Central memory CD4-positive, alpha-beta T cell (primary cell): ENCODE results near the gene HOXB7.

Experiments
- DNase-seq: peaks from one replicate; pipeline ENCODE4 v3.0.0; 2022

Gene HOXB7

GRCh38 chr17:48578616-48579470, 32.0 kb downstream of the HOXB7 start:
- DNase-seq, result no peak

GRCh38 chr17:48577946-48578615, 32.7 kb downstream of the HOXB7 start, which contains the start of gene HOXB4:
Gene HOXB4 (minus strand): TSS chr17:48578350. CDS start chr17:48578319, 31 bp downstream.
- peak; percentile 70 for DNase-seq

GRCh38 chr17:48577330-48577945, 33.4 kb downstream of the HOXB7 start:
- no peak for DNase-seq

GRCh38 chr17:48576479-48577309, 34.1 kb downstream of the HOXB7 start:
- DNase-seq, result no peak

- DNase-seq, result no peak
These were observed 34.9 kb downstream of the HOXB7 start for GRCh38 chr17:48575673-48576478.

GRCh38 chr17:48575066-48575582, 35.7 kb downstream of the HOXB7 start:
- no peak for DNase-seq

- DNase-seq, result no peak
These were observed 36.2 kb downstream of the HOXB7 start for GRCh38 chr17:48574505-48575065.

GRCh38 chr17:48571826-48572417, 38.9 kb downstream of the HOXB7 start:
- DNase-seq, result no peak

- no peak for DNase-seq
These were observed 39.6 kb downstream of the HOXB7 start for GRCh38 chr17:48571024-48571818.

GRCh38 chr17:48570325-48571023, 40.3 kb downstream of the HOXB7 start:
- DNase-seq, result no peak

- no peak for DNase-seq
These were observed 41.0 kb downstream of the HOXB7 start for GRCh38 chr17:48569674-48570324.

GRCh38 chr17:48569240-48569582, 41.6 kb downstream of the HOXB7 start:
- DNase-seq, result no peak

- no peak for DNase-seq
These were observed 42.1 kb downstream of the HOXB7 start for GRCh38 chr17:48568499-48569239.

GRCh38 chr17:48567646-48568354, 43.0 kb downstream of the HOXB7 start:
- DNase-seq, result no peak

GRCh38 chr17:48567209-48567608, 43.6 kb downstream of the HOXB7 start:
- DNase-seq, result no peak

- DNase-seq, result no peak
These were observed 44.1 kb downstream of the HOXB7 start for GRCh38 chr17:48566717-48567116.

GRCh38 chr17:48565925-48566710, 44.7 kb downstream of the HOXB7 start:
- no peak for DNase-seq
